ENCODE results near the gene FIBCD1.

- TF ChIP-seq, protein P1, sequence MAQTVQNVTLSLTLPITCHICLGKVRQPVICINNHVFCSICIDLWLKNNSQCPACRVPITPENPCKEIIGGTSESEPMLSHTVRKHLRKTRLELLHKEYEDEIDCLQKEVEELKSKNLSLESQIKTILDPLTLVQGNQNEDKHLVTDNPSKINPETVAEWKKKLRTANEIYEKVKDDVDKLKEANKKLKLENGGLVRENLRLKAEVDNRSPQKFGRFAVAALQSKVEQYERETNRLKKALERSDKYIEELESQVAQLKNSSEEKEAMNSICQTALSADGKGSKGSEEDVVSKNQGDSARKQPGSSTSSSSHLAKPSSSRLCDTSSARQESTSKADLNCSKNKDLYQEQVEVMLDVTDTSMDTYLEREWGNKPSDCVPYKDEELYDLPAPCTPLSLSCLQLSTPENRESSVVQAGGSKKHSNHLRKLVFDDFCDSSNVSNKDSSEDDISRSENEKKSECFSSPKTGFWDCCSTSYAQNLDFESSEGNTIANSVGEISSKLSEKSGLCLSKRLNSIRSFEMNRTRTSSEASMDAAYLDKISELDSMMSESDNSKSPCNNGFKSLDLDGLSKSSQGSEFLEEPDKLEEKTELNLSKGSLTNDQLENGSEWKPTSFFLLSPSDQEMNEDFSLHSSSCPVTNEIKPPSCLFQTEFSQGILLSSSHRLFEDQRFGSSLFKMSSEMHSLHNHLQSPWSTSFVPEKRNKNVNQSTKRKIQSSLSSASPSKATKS (CRISPR knock-in tag; IDR thresholded peaks at IDR 0.05), result no peak
- TF ChIP-seq, protein P2, sequence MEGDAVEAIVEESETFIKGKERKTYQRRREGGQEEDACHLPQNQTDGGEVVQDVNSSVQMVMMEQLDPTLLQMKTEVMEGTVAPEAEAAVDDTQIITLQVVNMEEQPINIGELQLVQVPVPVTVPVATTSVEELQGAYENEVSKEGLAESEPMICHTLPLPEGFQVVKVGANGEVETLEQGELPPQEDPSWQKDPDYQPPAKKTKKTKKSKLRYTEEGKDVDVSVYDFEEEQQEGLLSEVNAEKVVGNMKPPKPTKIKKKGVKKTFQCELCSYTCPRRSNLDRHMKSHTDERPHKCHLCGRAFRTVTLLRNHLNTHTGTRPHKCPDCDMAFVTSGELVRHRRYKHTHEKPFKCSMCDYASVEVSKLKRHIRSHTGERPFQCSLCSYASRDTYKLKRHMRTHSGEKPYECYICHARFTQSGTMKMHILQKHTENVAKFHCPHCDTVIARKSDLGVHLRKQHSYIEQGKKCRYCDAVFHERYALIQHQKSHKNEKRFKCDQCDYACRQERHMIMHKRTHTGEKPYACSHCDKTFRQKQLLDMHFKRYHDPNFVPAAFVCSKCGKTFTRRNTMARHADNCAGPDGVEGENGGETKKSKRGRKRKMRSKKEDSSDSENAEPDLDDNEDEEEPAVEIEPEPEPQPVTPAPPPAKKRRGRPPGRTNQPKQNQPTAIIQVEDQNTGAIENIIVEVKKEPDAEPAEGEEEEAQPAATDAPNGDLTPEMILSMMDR (IDR thresholded peaks at IDR 0.05 in 2 of 3, conservative IDR thresholded peaks at IDR 0.05 in 1 of 3; ENCODE audit: insufficient read depth in 2 of 3, low read depth in 1 of 3, low read length in 3 of 3), result no peak
- TF ChIP-seq EP300 (IDR thresholded peaks at IDR 0.05; ENCODE audit: low read length) (no peak), ARID4B (CRISPR knock-in tag; IDR thresholded peaks at IDR 0.05) (no peak), CREB1 (IDR thresholded peaks at IDR 0.05) (no peak), CREB1 (CRISPR knock-in tag; IDR thresholded peaks at IDR 0.05) (no peak), POLR2A (conservative IDR thresholded peaks at IDR 0.05) (no peak), PTTG1 (tag; IDR thresholded peaks at IDR 0.05; ENCODE audit: low read depth) (no peak)
- TF ChIP-seq, protein P3, sequence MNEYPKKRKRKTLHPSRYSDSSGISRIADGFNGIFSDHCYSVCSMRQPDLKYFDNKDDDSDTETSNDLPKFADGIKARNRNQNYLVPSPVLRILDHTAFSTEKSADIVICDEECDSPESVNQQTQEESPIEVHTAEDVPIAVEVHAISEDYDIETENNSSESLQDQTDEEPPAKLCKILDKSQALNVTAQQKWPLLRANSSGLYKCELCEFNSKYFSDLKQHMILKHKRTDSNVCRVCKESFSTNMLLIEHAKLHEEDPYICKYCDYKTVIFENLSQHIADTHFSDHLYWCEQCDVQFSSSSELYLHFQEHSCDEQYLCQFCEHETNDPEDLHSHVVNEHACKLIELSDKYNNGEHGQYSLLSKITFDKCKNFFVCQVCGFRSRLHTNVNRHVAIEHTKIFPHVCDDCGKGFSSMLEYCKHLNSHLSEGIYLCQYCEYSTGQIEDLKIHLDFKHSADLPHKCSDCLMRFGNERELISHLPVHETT (CRISPR knock-in tag; conservative IDR thresholded peaks at IDR 0.05 in 1 of 2, IDR thresholded peaks at IDR 0.05 in 1 of 2), result no peak
- TF ChIP-seq, protein P4, sequence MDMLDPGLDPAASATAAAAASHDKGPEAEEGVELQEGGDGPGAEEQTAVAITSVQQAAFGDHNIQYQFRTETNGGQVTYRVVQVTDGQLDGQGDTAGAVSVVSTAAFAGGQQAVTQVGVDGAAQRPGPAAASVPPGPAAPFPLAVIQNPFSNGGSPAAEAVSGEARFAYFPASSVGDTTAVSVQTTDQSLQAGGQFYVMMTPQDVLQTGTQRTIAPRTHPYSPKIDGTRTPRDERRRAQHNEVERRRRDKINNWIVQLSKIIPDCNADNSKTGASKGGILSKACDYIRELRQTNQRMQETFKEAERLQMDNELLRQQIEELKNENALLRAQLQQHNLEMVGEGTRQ (CRISPR knock-in tag; IDR thresholded peaks at IDR 0.05), result no peak
Observed at GRCh38 chr9:130918101-130918825, 20.8 kb downstream of the FIBCD1 start.

All from K562 (cell line).